K562 (cell line): ENCODE data around the gene BIRC5.

Source experiments
- EP300 ChIP-seq: IDR thresholded peaks from 2 replicates; pipeline ENCODE4 v1.6.1; 2012; ENCODE audit warnings: low read length, improper control_type of control experiment
- GABPA ChIP-seq: fragments of 200-800 bp; sonication (Bioruptor generic); conservative IDR thresholded peaks from 2 replicates; pipeline ENCODE4 v1.6.1; 2016; ENCODE audit warnings: low read depth, missing genetic modification characterization, missing compliant biosample characterization
- MED1 ChIP-seq: sonication (generic); formaldehyde crosslinking; IDR thresholded peaks from 2 replicates; pipeline ENCODE4 v1.8.1; 2023; ENCODE audit warnings: missing genetic modification reagents, borderline replicate concordance
- TGIF2 ChIP-seq: sonication (generic); formaldehyde crosslinking; IDR thresholded peaks from 2 replicates; pipeline ENCODE4 v1.8.1; 2022; ENCODE audit warnings: mild to moderate bottlenecking, missing genetic modification reagents, moderate library complexity

DNA sequence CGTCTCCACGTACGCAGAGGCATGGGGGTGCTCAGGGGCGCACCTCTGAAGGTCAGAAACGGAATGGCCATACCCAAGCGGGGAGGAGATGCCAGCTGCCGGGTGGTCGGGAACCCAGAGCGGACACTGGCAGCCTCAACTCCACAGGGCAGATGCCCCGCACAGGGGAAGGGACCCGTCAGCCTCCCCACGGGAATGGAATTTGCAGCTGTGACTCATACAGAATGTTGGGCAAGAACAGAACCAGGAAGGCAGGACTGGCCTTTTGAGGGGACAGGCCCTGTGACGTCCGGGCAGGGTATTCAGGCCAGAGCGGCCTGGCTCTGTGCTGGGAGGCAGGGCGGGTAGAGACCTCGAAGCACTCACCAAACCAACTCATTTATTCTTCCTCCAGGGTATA is 34.7 kb upstream of the BIRC5 start:
- TF ChIP-seq TGIF2 (CRISPR knock-in tag), result no peak
- TF ChIP-seq MED1 (CRISPR knock-in tag), result no peak
- no peak for TF ChIP-seq EP300
- TF ChIP-seq GABPA, result no peak
